Type B pancreatic cell (in vitro differentiated cells): ENCODE measurements around the gene CHCHD6. TPM values are rescaled to one million over a fixed set of nuclear protein-coding genes. Genes with fewer than 3 reads are reported as not detected.

Experiments
- DNase-seq: peaks from one replicate; pipeline ENCODE4 v3.0.0; 2021; ENCODE audit warnings: mixed read lengths; ENCODE audit not compliant: unreplicated experiment; ENCODE audit errors: extremely low spot score
- H3K27ac Mint-ChIP-seq: 2 replicates; pipeline ENCODE4 v1.8.0; 2021; ENCODE audit warnings: mild to moderate bottlenecking, mixed read lengths
- H3K27me3 Mint-ChIP-seq: 2 replicates; pipeline ENCODE4 v1.8.0; 2021; ENCODE audit warnings: mixed read lengths
- H3K36me3 Mint-ChIP-seq: 2 replicates; pipeline ENCODE4 v1.8.0; 2021; ENCODE audit warnings: mixed read lengths
- H3K4me1 Mint-ChIP-seq: one replicate; pipeline ENCODE4 v1.8.0; 2021; ENCODE audit warnings: mixed read lengths; ENCODE audit not compliant: unreplicated experiment
- H3K4me3 Mint-ChIP-seq: 2 replicates; pipeline ENCODE4 v1.8.0; 2021; ENCODE audit warnings: mild to moderate bottlenecking, mixed read lengths
- H3K9me3 Mint-ChIP-seq: 2 replicates; pipeline ENCODE4 v1.8.0; 2021; ENCODE audit warnings: mixed read lengths
- CTCF ChIP-seq: fragments of 200-600 bp; sonication (generic); conservative IDR thresholded peaks from 2 replicates; pipeline ENCODE4 v1.5.0; 2021; ENCODE audit warnings: antibody characterized with exemption, mild to moderate bottlenecking
- total RNA-seq: library from RNA; stranded (reverse); gene quantifications from 2 replicates; pipeline ENCODE4 v1.2.1, GENCODE V29; 2021; ENCODE audit warnings: low replicate concordance

Gene CHCHD6
- total RNA-seq, 1 donor from 2014 or later, result 17.5 TPM

- Mint-ChIP-seq H3K9me3 (no peaks in the 10 kb centered on the region), H3K36me3 (peaks cover 4% of the 10 kb centered on the region), H3K27ac (no peak overlapping the region), H3K4me1 (peaks cover 8% of the 10 kb centered on the region), H3K27me3 (peaks cover 6% of the 10 kb centered on the region), H3K4me3 (peak overlapping the region; percentile 72)
- peak; percentile 49 for TF ChIP-seq CTCF
- DNase-seq, result no peak
These were observed 281.3 kb downstream of the CHCHD6 start for GRCh38 chr3:126985132-126985985.

GRCh38 chr3:126986001-126986400 lies 282.0 kb downstream of the CHCHD6 start:
- DNase-seq, result no peak
- no peak overlapping the region for H3K27ac Mint-ChIP-seq
- H3K4me3 Mint-ChIP-seq, result peak overlapping the region; percentile 72
- no peaks in the 10 kb centered on the region for H3K9me3 Mint-ChIP-seq
- peaks cover 6% of the 10 kb centered on the region for H3K27me3 Mint-ChIP-seq
- peaks cover 8% of the 10 kb centered on the region for H3K4me1 Mint-ChIP-seq
- TF ChIP-seq CTCF, result no peak
- peaks cover 4% of the 10 kb centered on the region for H3K36me3 Mint-ChIP-seq

GRCh38 chr3:126987129-126987528 lies 283.1 kb downstream of the CHCHD6 start:
- peaks cover 8% of the 10 kb centered on the region for H3K4me1 Mint-ChIP-seq
- DNase-seq, result no peak
- TF ChIP-seq CTCF, result no peak
- peaks cover 4% of the 10 kb centered on the region for H3K36me3 Mint-ChIP-seq
- H3K9me3 Mint-ChIP-seq, result no peaks in the 10 kb centered on the region
- H3K27ac Mint-ChIP-seq, result no peak overlapping the region
- no peaks in the 10 kb centered on the region for H3K27me3 Mint-ChIP-seq
- no peak overlapping the region for H3K4me3 Mint-ChIP-seq

- Mint-ChIP-seq H3K9me3 (no peaks in the 10 kb centered on the region), H3K36me3 (peaks cover 4% of the 10 kb centered on the region), H3K27me3 (no peaks in the 10 kb centered on the region)
These were observed 283.6 kb downstream of the CHCHD6 start for GRCh38 chr3:126987596-126987995.

GRCh38 chr3:126988451-126989021 lies 284.5 kb downstream of the CHCHD6 start:
- H3K4me1 Mint-ChIP-seq, result peaks cover 8% of the 10 kb centered on the region
- no peak overlapping the region for H3K4me3 Mint-ChIP-seq
- H3K36me3 Mint-ChIP-seq, result peaks cover 4% of the 10 kb centered on the region
- H3K9me3 Mint-ChIP-seq, result no peaks in the 10 kb centered on the region
- no peaks in the 10 kb centered on the region for H3K27me3 Mint-ChIP-seq
- TF ChIP-seq CTCF, result no peak
- no peak for DNase-seq
- no peak overlapping the region for H3K27ac Mint-ChIP-seq

More at GRCh38 chr3:126987596-126987995, 283.6 kb downstream of the CHCHD6 start:
- peaks cover 8% of the 10 kb centered on the region for H3K4me1 Mint-ChIP-seq
- no peak overlapping the region for H3K4me3 Mint-ChIP-seq
- TF ChIP-seq CTCF, result no peak
- H3K27ac Mint-ChIP-seq, result no peak overlapping the region
- no peak for DNase-seq
